GM21515 (cell line): ENCODE measurements around the gene DHRS12.
"Not testable (repeated sequence)": the region's sequence is repeated elsewhere in the genome, so short reads cannot be mapped to it uniquely, and the experiment has no call there.

Source experiments
- ATAC-seq: cut with Tn5 transposase; IDR thresholded peaks from one replicate; pipeline ENCODE4 v1.9.1; 2021; ENCODE audit not compliant: unreplicated experiment

DHRS12 gene

DNA sequence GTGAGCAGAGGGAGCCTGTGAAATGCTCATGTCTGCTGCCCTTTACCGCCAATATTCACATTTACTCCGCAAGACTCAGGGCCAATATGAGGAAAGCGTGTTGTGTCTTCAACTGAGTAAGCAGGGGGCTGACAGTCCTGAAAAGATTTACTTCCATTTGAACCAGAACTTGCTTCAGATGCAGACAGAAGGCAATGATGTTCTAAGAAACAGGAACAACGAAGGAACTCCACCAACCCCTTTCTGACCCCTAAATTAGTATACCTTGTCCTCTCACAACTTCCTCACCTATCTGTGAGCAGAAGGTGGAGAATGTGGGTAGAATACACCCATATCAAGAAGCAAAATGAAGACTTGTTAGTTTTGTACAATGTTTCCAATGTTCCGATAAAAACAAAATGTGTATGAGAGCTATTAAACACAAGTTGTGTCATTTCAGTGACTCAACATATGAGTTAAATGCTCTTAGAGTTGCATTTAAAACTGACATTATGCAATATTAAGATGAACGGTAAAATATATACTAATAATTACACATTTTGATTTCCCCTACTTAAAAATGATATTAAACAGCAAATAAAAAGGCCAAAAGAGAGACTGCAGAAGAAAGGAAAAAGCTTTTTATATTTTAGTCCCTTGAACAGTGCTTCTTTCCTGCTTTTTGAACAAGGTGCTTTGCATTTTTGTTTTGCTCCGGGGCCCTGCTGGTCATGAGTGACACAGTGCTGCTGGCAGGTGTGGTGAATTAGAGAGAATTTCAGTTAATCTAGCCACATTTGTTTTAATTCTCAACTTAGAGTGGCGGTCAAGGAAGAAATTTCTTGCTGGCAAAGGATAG lies 25.0 kb upstream of the DHRS12 start:
- no peak for ATAC-seq

DNA sequence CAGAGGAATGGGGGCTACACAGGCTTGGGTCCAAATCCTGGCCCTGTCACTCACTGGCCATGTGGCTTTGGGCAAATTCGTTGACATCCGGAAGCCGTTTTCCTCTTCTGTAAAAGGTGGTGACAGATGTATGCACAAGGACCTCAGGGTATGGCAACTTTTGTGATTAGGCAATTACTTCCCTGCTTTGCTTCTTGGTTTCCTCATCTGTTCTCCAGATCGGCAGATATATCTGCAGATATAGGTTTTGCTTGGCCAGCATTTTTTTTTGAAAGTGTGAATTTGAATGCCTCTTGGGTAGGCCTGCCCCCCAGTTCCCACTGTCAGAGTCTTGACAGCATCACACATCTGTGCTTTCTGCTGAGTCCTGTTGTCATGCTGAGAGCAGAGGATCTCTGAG lies 23.3 kb upstream of the DHRS12 start:
- ATAC-seq, result no peak

DNA sequence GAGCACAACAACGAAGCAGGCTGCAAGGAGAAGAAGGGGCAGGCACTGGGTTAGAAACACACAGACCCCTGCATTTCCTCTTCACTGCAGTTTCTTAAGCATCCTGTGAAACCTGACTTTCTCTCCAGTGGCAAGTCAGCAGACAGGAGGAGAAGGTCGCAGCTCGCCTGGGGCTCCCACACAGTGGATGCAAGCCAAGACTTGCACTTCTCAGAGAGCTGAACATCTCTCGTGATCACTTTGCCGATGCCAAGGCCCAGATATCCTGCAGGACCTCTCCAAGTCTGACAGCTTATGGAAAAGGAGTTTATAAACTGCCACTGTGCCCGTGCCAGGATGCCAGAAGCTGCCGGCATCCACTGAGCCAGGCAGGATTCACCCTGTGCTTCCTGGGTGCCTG lies 22.6 kb upstream of the DHRS12 start:
- no peak for ATAC-seq

DNA sequence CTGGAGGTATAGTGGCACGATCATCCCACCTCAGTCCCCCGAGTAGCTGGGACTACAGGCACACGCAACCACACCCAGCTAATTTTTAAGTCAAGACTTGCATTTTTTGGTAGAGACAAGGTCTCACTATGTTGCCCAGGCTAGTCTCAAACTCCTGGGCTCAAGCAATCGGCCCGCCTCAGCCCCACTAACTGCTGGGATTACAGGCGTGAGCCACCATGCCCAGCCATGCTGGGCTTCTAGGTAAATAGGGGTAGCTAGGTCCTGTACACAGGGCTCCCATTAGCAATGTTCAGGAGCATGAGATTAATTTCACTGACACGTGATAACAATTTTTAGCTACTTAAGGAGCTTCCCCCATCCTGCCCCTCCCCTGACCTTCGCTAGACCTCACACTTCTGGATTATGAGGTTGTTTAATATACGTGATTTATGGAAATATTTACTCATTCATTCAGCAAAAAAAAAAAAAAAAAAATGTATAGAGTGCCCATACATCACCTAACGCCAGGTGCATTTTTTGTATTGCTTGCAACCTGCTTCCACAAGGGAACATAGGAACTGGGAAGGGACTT lies 21.8 kb upstream of the DHRS12 start:
- ATAC-seq, result no peak

DNA sequence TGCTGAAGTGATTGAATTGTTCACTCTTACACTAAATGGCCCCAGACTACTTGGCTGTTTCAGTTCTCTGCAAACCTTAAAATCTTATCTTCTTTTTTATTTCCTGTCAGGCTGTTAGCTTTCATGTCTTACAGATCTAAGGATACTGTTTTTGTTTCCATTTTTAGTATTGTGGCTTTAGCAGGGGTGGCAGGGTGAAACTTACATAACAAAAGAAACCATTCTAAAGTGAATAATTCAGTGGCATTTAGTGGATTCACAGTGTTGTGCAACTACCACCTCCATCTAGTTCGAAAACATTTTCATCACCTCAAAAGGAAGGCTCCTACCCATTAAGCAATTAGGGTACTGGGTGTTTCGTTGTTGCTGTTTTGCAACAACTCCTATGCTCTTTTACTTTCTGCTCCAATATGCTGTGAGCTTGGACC lies 21.2 kb upstream of the DHRS12 start:
- no peak for ATAC-seq

DNA sequence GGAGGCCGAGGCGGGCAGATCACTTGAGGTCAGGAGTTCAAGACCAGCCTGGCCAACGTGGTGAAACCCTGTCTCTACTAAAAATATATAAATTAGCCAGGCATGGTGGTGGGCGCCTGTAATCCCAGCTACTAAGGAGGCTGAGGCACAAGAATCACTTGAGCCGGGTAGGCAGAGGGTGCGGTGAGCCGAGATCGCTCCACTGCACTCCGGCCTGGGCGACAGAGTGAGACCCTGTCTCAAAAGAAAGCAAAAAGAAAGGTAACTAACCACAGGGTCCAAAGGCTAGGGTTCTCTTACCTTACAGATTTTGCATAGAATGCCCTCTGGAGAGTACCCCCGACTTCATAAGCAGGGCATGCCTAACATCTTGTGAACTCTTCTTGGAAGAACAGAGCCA lies 20.7 kb upstream of the DHRS12 start:
- not testable (repeated sequence) for ATAC-seq

DNA sequence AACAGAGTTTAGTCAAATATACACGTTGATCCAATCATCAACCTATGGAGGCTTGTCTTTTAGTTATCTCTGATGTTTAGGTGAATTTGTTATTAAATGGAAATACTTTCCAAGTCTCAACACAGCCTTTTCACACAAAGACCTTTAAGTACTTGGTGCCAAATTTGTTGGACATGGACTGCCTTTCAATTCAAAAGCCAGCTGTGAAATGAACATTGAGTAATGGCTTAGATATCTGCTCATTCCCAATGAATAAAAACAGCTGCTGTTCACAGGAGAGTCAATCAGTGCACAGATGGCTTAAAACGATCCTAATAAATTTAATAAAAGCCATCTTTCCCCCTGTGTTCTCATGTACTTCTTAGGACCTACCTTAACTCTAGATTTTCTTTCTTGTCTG lies 19.9 kb upstream of the DHRS12 start:
- no peak for ATAC-seq

DNA sequence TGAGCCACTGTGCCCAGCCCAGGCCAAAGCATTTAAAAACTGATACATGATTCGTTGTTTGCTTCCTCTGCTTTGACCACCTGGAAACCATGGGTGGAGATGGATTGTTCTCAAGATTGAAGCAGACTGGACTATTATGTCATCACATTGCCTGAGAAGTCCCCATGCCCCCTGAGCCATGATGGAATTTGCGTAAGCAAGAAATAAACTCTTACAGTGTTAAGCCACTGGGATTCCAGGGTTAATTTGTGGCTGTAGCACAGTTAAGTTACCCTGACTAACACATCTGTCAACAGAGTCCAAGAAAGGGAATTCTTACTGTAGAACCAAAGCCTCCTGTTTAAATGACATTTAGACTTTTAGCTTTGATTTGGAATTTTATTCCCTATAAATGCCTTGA lies 19.4 kb upstream of the DHRS12 start:
- ATAC-seq, result no peak

DNA sequence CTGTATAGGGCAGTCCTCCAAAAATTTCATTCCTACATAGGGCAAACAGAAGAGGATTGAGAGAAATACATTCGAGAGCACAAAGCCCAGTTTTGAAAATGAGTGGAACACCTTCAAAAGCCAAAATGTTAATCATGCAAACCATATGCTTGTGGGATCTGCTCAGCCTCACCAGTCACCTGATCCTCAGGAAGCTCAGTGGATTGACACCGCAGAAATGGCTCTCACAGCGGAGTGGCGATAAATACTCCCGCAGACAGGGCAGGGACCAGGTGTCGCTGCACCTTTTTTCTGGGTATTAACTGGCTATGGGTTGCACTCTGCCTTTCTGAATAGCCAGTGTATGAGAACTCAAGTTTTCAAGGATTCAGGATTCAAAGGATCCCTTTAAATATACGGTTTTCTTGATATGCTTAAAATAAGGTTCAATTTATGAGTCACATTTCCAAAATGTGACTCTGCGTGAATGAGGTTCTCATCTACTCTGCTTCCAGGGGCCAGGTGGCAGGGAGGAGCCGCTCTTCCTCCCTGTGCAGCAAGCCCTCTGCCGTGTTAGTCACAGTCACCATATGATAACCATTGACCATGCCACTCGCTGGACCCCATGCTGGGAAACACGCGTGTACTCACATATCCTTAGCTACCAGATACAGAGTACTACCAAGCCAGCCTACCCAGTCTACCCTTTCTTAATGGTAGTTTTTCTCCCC lies 18.3 kb upstream of the DHRS12 start:
- ATAC-seq, result no peak

DNA sequence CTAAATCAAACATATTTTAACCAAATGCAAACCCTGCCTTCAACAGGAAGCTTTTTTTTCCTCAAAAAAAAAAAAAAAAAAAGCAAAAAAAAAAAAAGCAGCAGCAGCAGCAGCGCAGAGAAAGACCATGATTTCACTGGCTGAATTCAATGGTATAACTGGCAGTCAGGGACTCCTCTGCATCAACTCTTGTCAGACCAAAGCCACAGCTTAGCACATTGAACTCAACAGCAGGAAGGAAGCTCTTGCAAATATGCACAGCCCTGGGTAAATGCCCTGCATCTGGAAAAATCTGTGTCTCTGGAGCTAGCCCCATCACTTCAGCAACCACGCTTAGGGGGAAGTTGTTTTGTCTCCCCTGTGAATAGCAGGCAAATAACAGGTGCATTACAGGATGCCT lies 17.6 kb upstream of the DHRS12 start:
- ATAC-seq, result no peak

DNA sequence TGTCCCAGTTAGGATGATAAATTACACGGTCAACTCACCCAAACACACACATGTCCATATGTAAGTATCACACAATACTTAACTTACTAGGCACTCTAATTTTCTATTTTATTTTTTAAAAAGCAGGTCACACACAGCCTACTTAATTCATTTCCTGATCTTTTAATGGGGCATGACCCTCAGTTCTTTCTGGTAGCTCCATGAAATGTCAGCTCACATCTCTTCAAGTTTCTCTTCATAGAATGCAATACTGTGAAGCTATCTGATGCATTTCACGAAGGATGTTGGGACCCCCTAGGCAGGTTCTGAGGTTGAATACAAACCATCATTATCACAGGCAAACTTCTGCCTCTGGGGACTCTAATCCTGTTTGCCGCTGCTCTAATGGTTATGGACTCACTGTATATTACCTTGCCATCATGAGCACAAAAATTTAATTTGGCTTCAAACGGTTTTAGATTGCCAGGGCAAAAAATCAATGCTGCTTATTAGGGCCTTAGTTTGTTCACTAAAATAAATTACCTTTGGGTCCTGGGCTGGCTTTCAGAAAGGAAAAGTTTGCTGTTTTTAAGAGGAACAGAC lies 16.1 kb upstream of the DHRS12 start:
- ATAC-seq, result no peak

DNA sequence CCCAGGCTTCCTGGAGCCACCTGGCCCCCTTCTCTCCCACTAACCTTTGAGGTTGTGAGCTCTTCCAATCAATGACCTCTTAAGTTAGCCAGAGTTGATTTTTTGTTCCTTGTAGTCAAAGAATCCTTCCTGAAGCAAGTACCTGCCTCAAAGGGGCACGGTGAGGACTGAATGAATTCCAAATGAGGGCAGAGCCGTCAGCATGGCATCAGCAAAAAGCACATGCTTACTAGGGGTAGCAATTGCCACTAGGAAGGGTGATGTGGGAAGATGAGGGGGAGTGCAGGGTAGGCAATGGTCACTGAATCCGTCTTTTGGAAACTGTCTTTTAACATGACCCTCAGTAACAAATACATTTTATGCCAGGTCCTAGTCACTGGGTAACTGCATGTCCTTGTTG lies 15.6 kb upstream of the DHRS12 start:
- no peak for ATAC-seq

DNA sequence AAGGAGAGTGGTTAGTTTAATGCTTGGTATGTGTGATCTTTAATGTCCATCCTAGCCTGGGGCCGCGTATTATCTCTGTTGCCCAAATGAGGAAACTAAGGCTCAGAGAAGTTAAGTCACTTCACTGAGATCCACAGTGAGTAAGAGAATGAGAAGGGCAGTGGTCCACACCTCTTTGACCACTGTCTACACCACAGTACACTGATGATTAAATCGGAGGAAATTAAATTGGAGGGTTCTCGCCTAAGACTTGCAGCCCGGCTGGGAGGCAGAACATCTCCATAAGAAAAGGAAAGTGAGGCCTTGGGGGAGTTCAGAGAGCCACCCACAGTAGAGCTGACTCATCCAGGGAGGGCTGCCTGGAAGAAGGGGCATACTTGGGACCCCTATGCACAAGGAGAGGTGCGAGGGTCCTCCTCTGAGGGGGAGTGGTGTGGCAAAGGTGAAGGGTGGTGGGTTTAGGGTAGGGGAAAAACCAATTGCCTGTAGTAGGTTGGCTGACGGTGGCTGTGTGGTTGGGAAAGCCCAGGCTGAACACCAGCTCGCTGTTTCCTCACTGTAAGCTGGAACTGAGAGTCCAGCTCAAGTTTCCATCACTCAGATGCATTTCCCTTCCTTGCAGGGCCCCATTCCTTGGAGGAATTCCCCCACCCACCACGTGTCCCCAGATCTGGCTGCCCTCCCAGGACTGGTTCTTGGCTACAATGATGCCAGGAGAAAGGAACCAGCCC lies 15.0 kb upstream of the DHRS12 start:
- ATAC-seq, result no peak

DNA sequence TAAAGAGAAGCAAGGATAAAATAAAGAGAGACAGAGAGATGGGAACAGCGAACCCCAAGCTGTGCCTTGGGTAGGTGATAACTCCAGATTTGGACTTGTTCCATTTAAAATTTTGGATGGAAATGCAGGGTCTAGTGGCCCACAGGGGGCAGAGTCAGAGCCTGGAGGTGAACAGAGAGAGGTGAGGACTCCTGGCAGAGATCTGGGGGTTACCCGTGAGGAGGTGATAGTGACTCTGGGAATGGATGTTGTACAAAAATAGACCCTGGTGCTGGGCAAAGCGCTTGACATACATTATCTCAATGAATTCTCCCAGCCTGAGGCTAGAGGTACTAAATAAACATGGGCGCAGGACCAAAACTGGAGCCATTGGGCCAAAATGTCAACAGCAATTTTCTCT lies 14.3 kb upstream of the DHRS12 start:
- no peak for ATAC-seq

DNA sequence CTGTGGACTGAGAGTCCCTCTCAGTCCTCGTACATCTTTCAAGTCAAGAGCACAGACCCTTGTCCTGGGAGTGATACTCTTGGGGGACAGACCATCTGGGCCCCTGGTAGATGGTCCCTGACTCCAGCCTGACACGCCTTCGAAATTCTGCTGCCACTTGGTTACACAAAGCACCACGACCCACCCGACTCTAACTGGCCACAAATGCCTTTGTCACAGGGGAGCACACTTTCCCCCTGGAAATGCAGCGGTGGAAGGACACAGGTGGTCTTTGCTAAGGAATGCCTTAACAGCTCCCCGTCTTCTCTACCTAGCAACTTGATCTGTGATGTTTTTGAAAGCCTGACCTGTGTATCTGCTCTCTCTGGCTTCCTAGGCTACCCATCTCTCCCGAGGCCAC lies 13.8 kb upstream of the DHRS12 start:
- ATAC-seq, result no peak

DNA sequence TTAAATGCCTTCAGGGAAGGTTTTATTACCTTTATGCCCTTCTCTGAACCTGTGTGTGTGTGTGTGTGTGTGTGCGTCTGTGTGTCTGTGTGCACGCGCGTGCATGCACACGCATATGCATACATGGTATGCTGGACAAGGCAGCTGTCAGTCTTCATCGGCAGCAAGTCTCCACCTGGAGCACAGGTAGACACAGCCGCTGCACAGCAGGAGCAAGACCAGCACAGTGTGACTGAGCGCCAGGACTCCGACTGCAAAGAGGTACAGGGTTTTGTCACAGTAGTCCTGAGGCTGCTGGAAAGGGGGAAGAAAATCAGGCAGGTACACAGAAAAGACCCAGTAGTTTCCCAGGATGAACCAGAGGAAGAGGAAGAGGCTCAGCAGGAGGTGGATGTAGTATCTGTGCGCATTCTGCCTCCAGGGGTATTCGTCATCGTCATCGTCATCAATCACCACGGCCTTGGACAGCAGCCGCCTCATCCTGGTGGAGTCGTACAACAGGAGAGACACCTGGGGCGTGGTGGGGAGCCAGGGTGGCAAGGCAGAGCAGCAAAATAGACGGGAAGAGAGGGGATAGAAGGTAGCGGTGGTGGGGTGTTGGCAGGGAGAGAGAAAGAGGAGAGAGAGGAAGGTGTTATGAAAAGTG lies 12.8 kb upstream of the DHRS12 start:
- no peak for ATAC-seq

DNA sequence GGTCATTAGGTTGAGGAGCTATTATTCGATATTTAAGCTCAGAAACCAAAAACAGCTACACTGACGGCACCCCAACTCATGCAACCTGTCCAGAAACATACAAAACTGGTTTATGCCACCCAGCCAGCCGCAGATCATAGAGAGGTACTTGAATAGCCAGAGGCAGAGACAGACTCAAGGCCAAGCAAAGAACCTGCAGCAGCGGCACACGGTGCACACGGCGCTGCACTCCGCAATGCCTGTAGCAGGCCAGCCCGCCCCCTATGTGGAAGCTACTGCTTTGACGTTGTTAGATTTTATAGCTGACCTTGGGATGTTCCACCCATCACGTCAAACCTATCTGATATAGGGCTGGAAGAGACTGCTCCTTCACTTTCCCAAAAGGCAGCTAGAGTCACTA lies 11.9 kb upstream of the DHRS12 start:
- no peak for ATAC-seq

DNA sequence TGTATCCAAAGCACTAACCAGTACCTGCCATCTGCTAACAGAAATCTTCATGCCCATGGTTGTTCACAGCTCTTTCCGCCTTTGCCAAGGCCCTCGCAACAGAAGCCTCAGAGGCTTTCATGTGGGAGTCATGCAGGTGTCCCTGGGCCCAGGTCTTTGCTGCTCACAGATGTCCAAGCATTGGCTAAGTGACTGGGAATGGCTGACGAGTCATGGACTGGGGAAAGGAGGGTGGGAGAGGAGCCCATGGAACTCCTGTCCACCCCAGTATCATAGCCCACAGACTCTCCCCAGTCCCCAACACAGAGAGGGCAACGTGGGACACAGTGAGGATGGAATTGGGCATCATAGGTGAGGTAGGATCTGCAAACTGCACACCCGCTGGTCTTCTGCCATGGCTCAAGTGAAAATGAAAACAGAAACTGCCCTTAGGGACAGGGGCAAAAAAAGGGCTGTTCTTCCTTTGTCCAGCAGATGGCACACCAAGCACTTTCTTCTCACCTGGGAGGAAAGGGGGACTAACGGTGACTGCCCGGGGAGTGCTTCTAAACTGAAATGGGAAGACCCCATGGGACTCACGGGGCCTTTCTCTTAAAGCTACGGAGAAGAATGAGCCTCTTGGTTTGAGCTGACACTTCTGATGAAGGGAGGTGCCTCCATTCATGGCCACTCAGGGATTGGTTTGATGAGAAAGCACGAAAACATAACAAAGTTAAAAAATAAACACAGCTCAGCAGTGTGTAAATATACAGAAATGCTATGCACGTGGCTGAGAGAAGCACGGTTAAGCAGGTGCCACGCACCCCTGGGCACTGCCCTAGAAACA lies 11.1 kb upstream of the DHRS12 start:
- peak; percentile 68 for ATAC-seq

DNA sequence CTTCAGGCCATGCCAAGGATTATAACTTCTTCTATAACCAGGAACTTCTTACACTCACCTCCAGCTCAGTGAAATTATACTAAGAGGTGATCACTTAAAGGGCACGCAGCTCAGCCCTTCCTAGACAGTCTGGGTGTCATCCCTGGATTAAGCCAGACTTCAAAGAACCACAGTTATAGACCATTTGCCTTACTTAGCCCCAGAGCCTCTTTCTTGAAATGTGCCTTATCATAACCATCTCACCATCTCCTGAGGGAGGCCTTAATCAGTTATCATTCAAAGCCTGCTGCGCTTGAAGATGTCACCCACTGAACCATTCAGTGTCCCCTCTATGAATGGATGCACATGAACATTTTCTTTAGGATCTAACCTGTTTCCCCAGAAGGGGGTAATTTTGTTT lies 10.1 kb upstream of the DHRS12 start:
- no peak for ATAC-seq

DNA sequence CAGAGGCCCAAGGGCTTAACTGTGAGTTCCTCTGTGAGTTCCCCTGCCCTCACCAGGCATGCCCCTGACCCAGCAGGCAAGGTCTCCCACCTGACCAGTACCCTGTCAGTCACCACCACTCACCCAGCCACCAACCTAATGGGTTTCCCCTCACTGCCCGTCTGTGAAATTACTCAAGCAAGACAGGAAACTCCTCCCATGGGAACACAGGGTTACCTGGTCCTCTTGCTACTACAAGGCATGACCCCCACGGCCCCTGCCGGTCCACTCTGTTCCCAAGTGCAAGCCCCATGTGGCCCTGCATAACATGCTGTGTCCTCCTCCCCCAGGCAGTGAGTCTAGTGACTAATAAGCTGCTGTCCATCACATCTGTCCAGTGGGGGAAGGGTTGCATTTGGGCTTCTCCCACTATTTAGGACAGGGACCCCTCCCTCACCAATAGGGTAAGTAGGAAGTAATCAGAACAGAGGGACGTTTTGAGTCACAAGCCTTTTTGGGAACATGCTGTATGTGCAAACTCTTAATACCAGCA lies 8.0 kb upstream of the DHRS12 start:
- no peak for ATAC-seq
